VCaP (cell line): ENCODE results near the gene ATIC.

Experiments
- H3K27ac ChIP-seq: fragments of 450-650 bp; 2 replicates; pipeline ENCODE4 v1.5.1; 2017
- CTCF ChIP-seq: fragments of 450-650 bp; conservative IDR thresholded peaks from 2 replicates; pipeline ENCODE4 v1.5.1; 2017; ENCODE audit warnings: mild to moderate bottlenecking, moderate library complexity

ATIC gene

GRCh38 chr2:215365184-215365658, 53.4 kb downstream of the ATIC start:
- no peak for TF ChIP-seq CTCF
- H3K27ac ChIP-seq = no peak overlapping the region

- H3K27ac ChIP-seq = no peak overlapping the region
- TF ChIP-seq CTCF = no peak
Observed at GRCh38 chr2:215366440-215367032, 54.7 kb downstream of the ATIC start.

GRCh38 chr2:215367662-215368492, 56.0 kb downstream of the ATIC start:
- no peak overlapping the region for H3K27ac ChIP-seq
- TF ChIP-seq CTCF = no peak

- TF ChIP-seq CTCF = no peak
- no peak overlapping the region for H3K27ac ChIP-seq
Observed at GRCh38 chr2:215368493-215368809, 56.6 kb downstream of the ATIC start.

GRCh38 chr2:215369181-215369760, 57.4 kb downstream of the ATIC start:
- TF ChIP-seq CTCF = no peak
- H3K27ac ChIP-seq = no peak overlapping the region

GRCh38 chr2:215370112-215370965, 58.5 kb downstream of the ATIC start:
- TF ChIP-seq CTCF = no peak
- no peak overlapping the region for H3K27ac ChIP-seq
